Measurements from ENCODE around the gene RBM47.
"Not testable (repeated sequence)": the region's sequence is repeated elsewhere in the genome, so short reads cannot be mapped to it uniquely, and the experiment has no call there.

RBM47 gene

GRCh38 chr4:40401096-40401495, 228.6 kb downstream of the RBM47 start:
- DNase-seq (ENCODE audit: low read depth): no peak
- TF ChIP-seq, protein P1, sequence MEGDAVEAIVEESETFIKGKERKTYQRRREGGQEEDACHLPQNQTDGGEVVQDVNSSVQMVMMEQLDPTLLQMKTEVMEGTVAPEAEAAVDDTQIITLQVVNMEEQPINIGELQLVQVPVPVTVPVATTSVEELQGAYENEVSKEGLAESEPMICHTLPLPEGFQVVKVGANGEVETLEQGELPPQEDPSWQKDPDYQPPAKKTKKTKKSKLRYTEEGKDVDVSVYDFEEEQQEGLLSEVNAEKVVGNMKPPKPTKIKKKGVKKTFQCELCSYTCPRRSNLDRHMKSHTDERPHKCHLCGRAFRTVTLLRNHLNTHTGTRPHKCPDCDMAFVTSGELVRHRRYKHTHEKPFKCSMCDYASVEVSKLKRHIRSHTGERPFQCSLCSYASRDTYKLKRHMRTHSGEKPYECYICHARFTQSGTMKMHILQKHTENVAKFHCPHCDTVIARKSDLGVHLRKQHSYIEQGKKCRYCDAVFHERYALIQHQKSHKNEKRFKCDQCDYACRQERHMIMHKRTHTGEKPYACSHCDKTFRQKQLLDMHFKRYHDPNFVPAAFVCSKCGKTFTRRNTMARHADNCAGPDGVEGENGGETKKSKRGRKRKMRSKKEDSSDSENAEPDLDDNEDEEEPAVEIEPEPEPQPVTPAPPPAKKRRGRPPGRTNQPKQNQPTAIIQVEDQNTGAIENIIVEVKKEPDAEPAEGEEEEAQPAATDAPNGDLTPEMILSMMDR (conservative IDR thresholded peaks at IDR 0.05; ENCODE audit: low read length): no peak
- no peak overlapping the region for H3K4me3 ChIP-seq (ENCODE audit: low read length)

GRCh38 chr4:40399578-40399977, 230.1 kb downstream of the RBM47 start:
- no peak for DNase-seq (ENCODE audit: low read depth)

DNA sequence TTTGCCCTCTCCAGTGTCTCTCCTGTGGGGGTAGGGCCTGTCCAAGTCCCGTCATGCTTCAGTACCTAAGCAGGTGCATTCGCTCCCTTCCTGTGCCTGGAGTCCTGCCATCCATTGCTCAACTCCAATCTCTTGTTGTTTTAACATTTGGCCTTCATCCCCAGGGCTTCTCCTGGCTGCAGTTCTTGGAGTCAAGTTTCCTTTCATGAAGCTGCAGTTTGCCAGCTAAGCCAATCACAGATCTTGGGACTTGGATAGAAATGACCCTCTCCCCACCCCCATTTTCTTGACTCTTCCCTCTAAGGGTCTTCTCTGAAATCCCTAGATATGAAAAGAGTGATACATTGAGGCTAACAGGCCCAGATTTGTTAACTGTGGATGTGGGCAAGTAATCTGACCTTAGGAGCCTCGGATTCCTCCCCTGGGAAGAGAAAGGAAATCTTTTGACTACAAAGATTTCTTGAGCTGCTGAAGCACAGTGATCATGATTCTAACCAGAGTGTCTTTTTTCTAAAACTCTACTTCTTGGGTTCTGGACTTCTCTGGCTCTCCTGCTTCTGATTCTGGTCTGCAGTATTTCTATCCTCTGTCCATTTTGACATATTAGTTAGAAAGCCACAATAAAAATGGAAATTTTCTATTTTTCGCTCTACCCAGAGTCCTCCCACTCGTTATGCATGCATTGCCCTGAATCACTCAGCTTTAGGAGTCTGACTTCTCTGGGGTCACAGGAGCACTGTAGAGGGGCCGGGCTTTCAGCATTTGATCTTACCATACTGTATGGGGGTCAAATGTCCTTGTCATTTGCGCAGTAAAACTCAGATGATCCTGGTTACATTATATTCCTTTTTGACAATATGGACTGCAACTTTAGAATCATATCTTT, 233.5 kb downstream of the RBM47 start:
- TF ChIP-seq, protein P1 (conservative IDR thresholded peaks at IDR 0.05; ENCODE audit: low read length): no peak
- no peak for DNase-seq (ENCODE audit: low read depth)
- H3K4me3 ChIP-seq (ENCODE audit: low read length): no peak overlapping the region

More at GRCh38 chr4:40399578-40399977, 230.1 kb downstream of the RBM47 start:
- TF ChIP-seq, protein P1 (conservative IDR thresholded peaks at IDR 0.05; ENCODE audit: low read length): no peak
- H3K4me3 ChIP-seq (ENCODE audit: low read length): no peak overlapping the region

DNA sequence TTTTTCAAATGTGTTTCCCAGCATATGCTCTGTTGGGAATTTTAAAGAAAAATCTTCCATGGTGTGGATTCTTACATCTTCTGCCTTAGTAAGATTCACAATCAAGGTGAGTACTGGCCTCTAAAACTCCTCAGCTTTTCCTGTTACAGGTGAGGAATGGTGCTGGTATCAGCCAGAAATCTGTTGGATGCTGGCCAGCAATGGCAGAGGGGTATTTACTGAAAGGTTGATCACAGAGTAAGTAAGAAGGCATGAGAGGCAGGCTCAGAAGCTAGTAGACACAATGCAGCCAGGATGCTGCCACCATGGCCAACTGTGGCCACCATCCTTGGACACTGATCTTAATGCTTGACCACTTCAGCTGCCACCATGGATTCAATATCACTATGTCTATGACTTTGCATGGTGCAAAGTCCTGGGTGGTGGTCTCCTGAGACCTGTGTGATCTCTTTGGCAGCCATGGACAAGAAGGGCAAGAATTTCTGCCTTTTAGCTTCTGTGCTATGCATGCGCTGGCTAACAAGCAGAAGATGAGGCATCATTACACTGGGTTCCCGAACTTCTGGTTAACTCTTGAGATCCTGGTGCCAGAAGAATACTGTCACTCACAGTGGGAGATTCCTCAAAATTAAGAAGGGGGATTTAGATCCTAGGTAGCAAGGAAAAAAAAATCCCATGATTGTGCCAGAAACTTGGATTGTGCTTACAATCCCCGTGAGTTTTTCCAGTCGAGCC, 234.3 kb downstream of the RBM47 start:
- TF ChIP-seq, protein P1 (conservative IDR thresholded peaks at IDR 0.05; ENCODE audit: low read length): no peak
- no peak for DNase-seq (ENCODE audit: low read depth)

DNA sequence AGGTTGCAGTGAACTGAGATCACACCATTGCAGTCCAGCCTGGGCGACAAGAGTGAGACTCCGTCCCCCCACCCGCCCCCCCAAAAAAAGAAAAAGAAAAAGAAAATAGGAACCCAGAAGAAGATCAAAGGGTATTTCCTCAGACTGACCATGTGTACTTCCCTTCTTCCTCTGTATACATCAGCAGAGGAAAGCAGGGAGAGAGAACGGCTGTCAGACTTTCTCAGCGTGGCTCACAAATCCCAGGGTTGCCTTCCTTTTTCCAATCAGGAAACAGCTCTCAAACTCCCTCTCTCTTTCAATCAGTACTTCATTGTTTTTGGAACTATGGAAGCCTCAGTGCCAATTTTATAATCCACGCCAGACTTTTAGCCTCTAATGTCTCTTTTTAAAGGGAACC, 235.4 kb downstream of the RBM47 start:
- H3K4me3 ChIP-seq (ENCODE audit: low read length): no peak overlapping the region
- TF ChIP-seq, protein P1 (conservative IDR thresholded peaks at IDR 0.05; ENCODE audit: low read length): no peak
- DNase-seq (ENCODE audit: low read depth): no peak

More for the DNA sequence above, 234.3 kb downstream of the RBM47 start:
- H3K4me3 ChIP-seq (ENCODE audit: low read length): no peak overlapping the region

GRCh38 chr4:40392241-40392640, 237.4 kb downstream of the RBM47 start:
- DNase-seq (ENCODE audit: low read depth): not testable (repeated sequence)

GRCh38 chr4:40389986-40390385, 239.7 kb downstream of the RBM47 start:
- no peak overlapping the region for H3K4me3 ChIP-seq (ENCODE audit: low read length)
- TF ChIP-seq, protein P1 (conservative IDR thresholded peaks at IDR 0.05; ENCODE audit: low read length): no peak
- no peak for DNase-seq (ENCODE audit: low read depth)

More at GRCh38 chr4:40392241-40392640, 237.4 kb downstream of the RBM47 start:
- H3K4me3 ChIP-seq (ENCODE audit: low read length): not testable (repeated sequence)
